H9 (cell line): Measurements from ENCODE around the gene GUF1. TPM values are rescaled to one million over a fixed set of nuclear protein-coding genes. Genes with fewer than 3 reads are reported as not detected.

Experiments used
- DNase-seq: peaks from one replicate; pipeline ENCODE4 v3.0.0-alpha.2; 2017
- H2AFZ ChIP-seq: one replicate; pipeline ENCODE4 v1.6.1; 2013; ENCODE audit warnings: mild to moderate bottlenecking, low read length, control low read depth, moderate library complexity
- H2AK5ac ChIP-seq: 2 replicates; pipeline ENCODE4 v1.6.1; 2013; ENCODE audit warnings: low read length, control low read depth, mixed read lengths; ENCODE audit not compliant: insufficient read length
- H2BK120ac ChIP-seq: one replicate; pipeline ENCODE4 v1.6.1; 2013; ENCODE audit warnings: low read depth, mild to moderate bottlenecking, low read length, control low read depth, inconsistent platforms; ENCODE audit not compliant: poor library complexity, severe bottlenecking
- H2BK12ac ChIP-seq: 2 replicates; pipeline ENCODE4 v1.6.1; 2013; ENCODE audit warnings: low read length, control low read depth, mixed read lengths, low read depth; ENCODE audit not compliant: insufficient read length
- H2BK15ac ChIP-seq: 2 replicates; pipeline ENCODE4 v1.6.1; 2013; ENCODE audit warnings: low read depth, low read length, control low read depth
- H2BK20ac ChIP-seq: one replicate; pipeline ENCODE4 v1.6.1; 2013; ENCODE audit warnings: low read depth, mild to moderate bottlenecking, low read length, control low read depth, inconsistent platforms; ENCODE audit not compliant: poor library complexity, severe bottlenecking
- H2BK5ac ChIP-seq: 2 replicates; pipeline ENCODE4 v1.6.1; 2013; ENCODE audit warnings: low read length, control low read depth, mixed read lengths; ENCODE audit not compliant: insufficient read length
- H3K14ac ChIP-seq: 2 replicates; pipeline ENCODE4 v1.6.1; 2013; ENCODE audit warnings: low read length, control low read depth; ENCODE audit not compliant: insufficient read depth
- H3K18ac ChIP-seq: 2 replicates; pipeline ENCODE4 v1.6.1; 2013; ENCODE audit warnings: low read depth, mild to moderate bottlenecking, mixed read lengths, low read length, control low read depth; ENCODE audit not compliant: insufficient read length
- H3K23ac ChIP-seq: 2 replicates; pipeline ENCODE4 v1.6.1; 2013; ENCODE audit warnings: low read length, control low read depth, mixed read lengths, low read depth; ENCODE audit not compliant: insufficient read length
- H3K23me2 ChIP-seq: 2 replicates; pipeline ENCODE4 v1.6.1; 2013; ENCODE audit warnings: low read depth, mild to moderate bottlenecking, mixed read lengths, low read length, control low read depth; ENCODE audit not compliant: insufficient read length, poor library complexity, severe bottlenecking
- H3K27ac ChIP-seq: 2 replicates; pipeline ENCODE4 v1.5.1; 2013; ENCODE audit warnings: low read length, control low read depth, mixed read lengths, low read depth; ENCODE audit not compliant: insufficient read length
- H3K27me3 ChIP-seq: 2 replicates; pipeline ENCODE4 v1.6.1; 2013; ENCODE audit warnings: low read length, control low read depth, inconsistent platforms; ENCODE audit not compliant: insufficient read depth
- H3K4ac ChIP-seq: 2 replicates; pipeline ENCODE4 v1.6.1; 2013; ENCODE audit warnings: low read depth, mild to moderate bottlenecking, control low read depth, inconsistent platforms, low read length, moderate library complexity
- H3K4me1 ChIP-seq: 2 replicates; pipeline ENCODE4 v1.6.1; 2013; ENCODE audit warnings: low read length, control low read depth, inconsistent platforms; ENCODE audit not compliant: insufficient read depth
- H3K4me2 ChIP-seq: 2 replicates; pipeline ENCODE4 v1.6.1; 2013; ENCODE audit warnings: low read length, control low read depth, mixed read lengths; ENCODE audit not compliant: insufficient read length, insufficient read depth
- H3K56ac ChIP-seq: 2 replicates; pipeline ENCODE4 v1.6.1; 2013; ENCODE audit warnings: low read depth, mild to moderate bottlenecking, mixed read lengths, low read length, control low read depth; ENCODE audit not compliant: insufficient read length
- H3K79me1 ChIP-seq: 2 replicates; pipeline ENCODE4 v1.6.1; 2013; ENCODE audit warnings: low read depth, mild to moderate bottlenecking, moderate library complexity, low read length, control low read depth, inconsistent platforms; ENCODE audit not compliant: insufficient read depth, poor library complexity, severe bottlenecking
- H3K79me2 ChIP-seq: 2 replicates; pipeline ENCODE4 v1.6.1; 2013; ENCODE audit warnings: low read length, control low read depth, inconsistent platforms; ENCODE audit not compliant: insufficient read depth
- H3K9ac ChIP-seq: 2 replicates; pipeline ENCODE4 v1.6.1; 2013; ENCODE audit warnings: low read length, control low read depth, mixed read lengths; ENCODE audit not compliant: insufficient read length; ENCODE audit errors: extremely low read depth
- H3K9me3 ChIP-seq: one replicate; pipeline ENCODE4 v1.6.1; 2013; ENCODE audit warnings: low read depth, low read length, inconsistent platforms; ENCODE audit not compliant: control insufficient read depth
- H3T11ph ChIP-seq: one replicate; pipeline ENCODE4 v1.6.1; 2013; ENCODE audit warnings: mild to moderate bottlenecking, low read length, control low read depth, inconsistent platforms
- H4K20me1 ChIP-seq: one replicate; pipeline ENCODE4 v1.6.1; 2013; ENCODE audit not compliant: control insufficient read depth, insufficient read length, insufficient read depth
- H4K5ac ChIP-seq: 2 replicates; pipeline ENCODE4 v1.6.1; 2013; ENCODE audit warnings: low read depth, mild to moderate bottlenecking, mixed read lengths, low read length, control low read depth; ENCODE audit not compliant: insufficient read length
- H4K8ac ChIP-seq: replicated peaks from 2 replicates; pipeline ENCODE4 v1.6.1; 2013; ENCODE audit warnings: low read length, control low read depth, mixed read lengths, low read depth; ENCODE audit not compliant: insufficient read length
- H4K91ac ChIP-seq: 2 replicates; pipeline ENCODE4 v1.6.1; 2013; ENCODE audit warnings: low read depth, mild to moderate bottlenecking, moderate library complexity, mixed read lengths, low read length, control low read depth; ENCODE audit not compliant: insufficient read length
- H3K27ac Mint-ChIP-seq, 3 experiments: 2 replicates in 2 of 3; 3 replicates in 1 of 3; pipeline ENCODE4 v1.8.0; 2020 to 2021; ENCODE audit warnings: mixed read lengths in 3 of 3, mild to moderate bottlenecking in 1 of 3, moderate library complexity in 1 of 3
- H3K27me3 Mint-ChIP-seq: 2 replicates; pipeline ENCODE4 v1.8.0; 2021; ENCODE audit warnings: low read depth, mild to moderate bottlenecking, moderate library complexity, mixed read lengths
- H3K36me3 Mint-ChIP-seq, 3 experiments: 2 replicates in 2 of 3; 3 replicates in 1 of 3; pipeline ENCODE4 v1.8.0; 2020 to 2021; ENCODE audit warnings: low read depth in 3 of 3, mixed read lengths in 3 of 3; ENCODE audit not compliant: insufficient read depth in 1 of 3
- H3K4me1 Mint-ChIP-seq, 2 experiments: 2 replicates each; pipeline ENCODE4 v1.8.0; 2020; ENCODE audit warnings: mixed read lengths in 2 of 2
- H3K4me3 Mint-ChIP-seq, 2 experiments: 2 replicates in 1 of 2; 3 replicates in 1 of 2; pipeline ENCODE4 v1.8.0; 2020 to 2021; ENCODE audit warnings: mild to moderate bottlenecking in 2 of 2, mixed read lengths in 2 of 2, moderate library complexity in 1 of 2
- H3K9me3 Mint-ChIP-seq, 2 experiments: 2 replicates in 1 of 2; 3 replicates in 1 of 2; pipeline ENCODE4 v1.8.0; 2020; ENCODE audit warnings: mild to moderate bottlenecking in 2 of 2, mixed read lengths in 2 of 2, moderate library complexity in 1 of 2
- WGBS: extraction: QIAGEN DNeasy Blood & Tissue Kit; methylation state at CpG from one replicate; pipeline ENCODE4 v1.1.7; 2013; ENCODE audit warnings: missing lambda C conversion rate, low lambda C conversion rate, mixed read lengths; ENCODE audit not compliant: insufficient read length; ENCODE audit errors: extremely low coverage; 5-methylcytosine and 5-hydroxymethylcytosine counted together
- total RNA-seq: library from RNA; stranded (reverse); gene quantifications from 2 replicates; pipeline ENCODE4 v1.2.1, GENCODE V29; 2021
- TF ChIP-seq, protein P1 (sequence below): fragments of 200-600 bp; sonication (generic); conservative IDR thresholded peaks from 3 replicates; pipeline ENCODE4 v1.8.0; 2021; ENCODE audit warnings: antibody characterized with exemption, mild to moderate bottlenecking

GUF1 gene
- total RNA-seq, 1 experiment from 2014 or later, result 38.6 TPM

DNA sequence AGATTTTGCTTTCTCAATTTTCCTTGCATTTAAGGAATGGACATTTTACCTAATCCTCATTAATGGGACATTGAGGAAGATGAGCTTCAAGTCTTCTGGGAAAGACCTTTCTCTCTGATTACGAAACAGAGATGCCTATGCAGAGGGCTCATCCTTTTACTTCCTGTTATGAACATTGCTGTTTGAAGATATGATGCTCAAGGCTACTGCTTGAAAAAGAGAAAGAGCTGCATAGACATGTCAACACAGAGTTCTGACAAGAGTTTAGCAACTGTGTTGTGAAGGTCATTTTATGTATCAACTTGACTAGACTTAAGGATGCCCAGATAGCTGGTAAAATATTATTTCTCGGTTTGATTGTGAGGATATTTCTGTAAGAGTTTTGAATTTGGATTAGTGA lies 62.0 kb downstream of the GUF1 start:
- H4K8ac ChIP-seq, result no peak overlapping the region
- H2AFZ ChIP-seq, result no peak overlapping the region
- H3K4me3 Mint-ChIP-seq, result no peak overlapping the region
- TF ChIP-seq, protein P1, sequence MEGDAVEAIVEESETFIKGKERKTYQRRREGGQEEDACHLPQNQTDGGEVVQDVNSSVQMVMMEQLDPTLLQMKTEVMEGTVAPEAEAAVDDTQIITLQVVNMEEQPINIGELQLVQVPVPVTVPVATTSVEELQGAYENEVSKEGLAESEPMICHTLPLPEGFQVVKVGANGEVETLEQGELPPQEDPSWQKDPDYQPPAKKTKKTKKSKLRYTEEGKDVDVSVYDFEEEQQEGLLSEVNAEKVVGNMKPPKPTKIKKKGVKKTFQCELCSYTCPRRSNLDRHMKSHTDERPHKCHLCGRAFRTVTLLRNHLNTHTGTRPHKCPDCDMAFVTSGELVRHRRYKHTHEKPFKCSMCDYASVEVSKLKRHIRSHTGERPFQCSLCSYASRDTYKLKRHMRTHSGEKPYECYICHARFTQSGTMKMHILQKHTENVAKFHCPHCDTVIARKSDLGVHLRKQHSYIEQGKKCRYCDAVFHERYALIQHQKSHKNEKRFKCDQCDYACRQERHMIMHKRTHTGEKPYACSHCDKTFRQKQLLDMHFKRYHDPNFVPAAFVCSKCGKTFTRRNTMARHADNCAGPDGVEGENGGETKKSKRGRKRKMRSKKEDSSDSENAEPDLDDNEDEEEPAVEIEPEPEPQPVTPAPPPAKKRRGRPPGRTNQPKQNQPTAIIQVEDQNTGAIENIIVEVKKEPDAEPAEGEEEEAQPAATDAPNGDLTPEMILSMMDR, result no peak
- H3K79me2 ChIP-seq, result no peaks in the 10 kb centered on the region; the same call in 1 of the 2 replicates
- H3K18ac ChIP-seq, result no peak overlapping the region
- no peak for DNase-seq
- H3K36me3 Mint-ChIP-seq, result no peaks in the 10 kb centered on the region
- H2BK12ac ChIP-seq, result no peak overlapping the region
- no peak overlapping the region for H3K14ac ChIP-seq
- peaks cover 0 to 3% of the 10 kb centered on the region in 2 experiments; a peak in 1 of 5 replicates for H3K9me3 Mint-ChIP-seq
- H3K27ac Mint-ChIP-seq, result no peak overlapping the region
- no CpG with 5 or more reads among the region's 2 CpGs for WGBS
- H3K23me2 ChIP-seq, result no peaks in the 10 kb centered on the region
- H2AK5ac ChIP-seq, result no peak overlapping the region
- H3T11ph ChIP-seq, result no peak overlapping the region
- H3K27me3 Mint-ChIP-seq, result 0 out of 2 replicates have a peak, but pooled peaks cover 1% of the 10 kb centered on the region
- H3K4ac ChIP-seq, result no peak overlapping the region
- no peaks in the 10 kb centered on the region for H4K20me1 ChIP-seq
- H4K5ac ChIP-seq, result no peak overlapping the region
- H3K9ac ChIP-seq, result no peak overlapping the region
- H3K9me3 ChIP-seq, result no peaks in the 10 kb centered on the region
- H3K23ac ChIP-seq, result no peak overlapping the region
- H2BK120ac ChIP-seq, result no peak overlapping the region
- no peak overlapping the region for H2BK15ac ChIP-seq
- no peaks in the 10 kb centered on the region for H3K4me1 ChIP-seq
- H3K27me3 ChIP-seq, result no peaks in the 10 kb centered on the region
- no peak overlapping the region for H2BK20ac ChIP-seq
- no peak overlapping the region for H2BK5ac ChIP-seq
- no peak overlapping the region for H3K56ac ChIP-seq
- H3K4me2 ChIP-seq, result no peak overlapping the region
- H3K79me1 ChIP-seq, result no peaks in the 10 kb centered on the region
- H3K4me1 Mint-ChIP-seq, result no peaks in the 10 kb centered on the region
- no peak overlapping the region for H3K27ac ChIP-seq
- no peak overlapping the region for H4K91ac ChIP-seq

Other genes with a start within 250 kb of the GUF1 start
- gene KCTD8, start 229.6 kb upstream of the GUF1 start, total RNA-seq, result 0.94 and 1.1 TPM in 2 replicates
- not detected in 2 replicates for gene YIPF7, start 26.8 kb upstream of the GUF1 start, total RNA-seq
- gene GNPDA2, start 48.1 kb downstream of the GUF1 start, total RNA-seq, result 4.8 and 5.4 TPM in 2 replicates